ENCODE data around the gene TIMP2.

Gene TIMP2

DNA sequence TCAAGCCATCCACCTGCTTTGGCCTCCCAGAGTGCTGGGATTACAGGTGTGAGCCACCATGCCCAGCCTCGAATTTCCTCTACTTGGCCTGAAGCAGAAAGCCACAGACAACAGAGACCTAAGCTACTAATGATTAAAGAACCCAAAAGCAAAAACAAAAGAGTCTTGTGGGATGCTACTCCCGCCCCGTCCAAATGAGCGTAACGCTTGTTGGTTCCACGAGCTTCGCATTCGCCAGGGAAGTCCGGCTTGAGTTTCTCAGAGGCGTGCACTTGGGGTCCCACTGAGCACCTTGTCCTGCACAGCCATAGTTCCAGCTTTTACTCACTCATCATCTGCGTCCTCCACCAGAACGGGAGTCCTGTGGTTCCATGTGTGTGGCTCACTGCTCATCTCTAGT is 38.2 kb downstream of the TIMP2 start:
- no peak for DNase-seq (ENCODE audit: low spot score)
- TF ChIP-seq, protein P1, sequence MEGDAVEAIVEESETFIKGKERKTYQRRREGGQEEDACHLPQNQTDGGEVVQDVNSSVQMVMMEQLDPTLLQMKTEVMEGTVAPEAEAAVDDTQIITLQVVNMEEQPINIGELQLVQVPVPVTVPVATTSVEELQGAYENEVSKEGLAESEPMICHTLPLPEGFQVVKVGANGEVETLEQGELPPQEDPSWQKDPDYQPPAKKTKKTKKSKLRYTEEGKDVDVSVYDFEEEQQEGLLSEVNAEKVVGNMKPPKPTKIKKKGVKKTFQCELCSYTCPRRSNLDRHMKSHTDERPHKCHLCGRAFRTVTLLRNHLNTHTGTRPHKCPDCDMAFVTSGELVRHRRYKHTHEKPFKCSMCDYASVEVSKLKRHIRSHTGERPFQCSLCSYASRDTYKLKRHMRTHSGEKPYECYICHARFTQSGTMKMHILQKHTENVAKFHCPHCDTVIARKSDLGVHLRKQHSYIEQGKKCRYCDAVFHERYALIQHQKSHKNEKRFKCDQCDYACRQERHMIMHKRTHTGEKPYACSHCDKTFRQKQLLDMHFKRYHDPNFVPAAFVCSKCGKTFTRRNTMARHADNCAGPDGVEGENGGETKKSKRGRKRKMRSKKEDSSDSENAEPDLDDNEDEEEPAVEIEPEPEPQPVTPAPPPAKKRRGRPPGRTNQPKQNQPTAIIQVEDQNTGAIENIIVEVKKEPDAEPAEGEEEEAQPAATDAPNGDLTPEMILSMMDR (IDR thresholded peaks at IDR 0.05; ENCODE audit: poor library complexity, severe bottlenecking) = no peak
- Histone ChIP-seq H3K27ac (ENCODE audit: poor library complexity, severe bottlenecking) (no peak overlapping the region), H3K4me3 (ENCODE audit: severe bottlenecking) (no peak overlapping the region), H3K9me3 (ENCODE audit: severe bottlenecking) (no peaks in the 10 kb centered on the region), H3K27me3 (ENCODE audit: insufficient read depth, poor library complexity, severe bottlenecking) (no peaks in the 10 kb centered on the region), H3K4me1 (ENCODE audit: insufficient read depth, poor library complexity, severe bottlenecking) (peaks cover 32% of the 10 kb centered on the region), H3K36me3 (ENCODE audit: low read depth) (no peaks in the 10 kb centered on the region)
- ATAC-seq (ENCODE audit: low read depth) = no peak

- Histone ChIP-seq H3K9me3 (ENCODE audit: severe bottlenecking) (no peaks in the 10 kb centered on the region), H3K27me3 (ENCODE audit: insufficient read depth, poor library complexity, severe bottlenecking) (no peaks in the 10 kb centered on the region), H3K36me3 (ENCODE audit: low read depth) (no peaks in the 10 kb centered on the region), H3K4me1 (ENCODE audit: insufficient read depth, poor library complexity, severe bottlenecking) (peaks cover 32% of the 10 kb centered on the region), H3K27ac (ENCODE audit: poor library complexity, severe bottlenecking) (no peak overlapping the region), H3K4me3 (ENCODE audit: severe bottlenecking) (no peak overlapping the region)
- ATAC-seq (ENCODE audit: low read depth) (no peak), DNase-seq (ENCODE audit: low spot score) (no peak)
- TF ChIP-seq, protein P1 (IDR thresholded peaks at IDR 0.05; ENCODE audit: poor library complexity, severe bottlenecking) = no peak
Measured at GRCh38 chr17:78885956-78886355, 39.2 kb downstream of the TIMP2 start.

GRCh38 chr17:78884876-78885667 is 40.1 kb downstream of the TIMP2 start:
- Histone ChIP-seq H3K27ac (ENCODE audit: poor library complexity, severe bottlenecking) (peak overlapping the region; percentile 89), H3K27me3 (ENCODE audit: insufficient read depth, poor library complexity, severe bottlenecking) (no peaks in the 10 kb centered on the region), H3K9me3 (ENCODE audit: severe bottlenecking) (no peaks in the 10 kb centered on the region), H3K4me3 (ENCODE audit: severe bottlenecking) (no peak overlapping the region), H3K4me1 (ENCODE audit: insufficient read depth, poor library complexity, severe bottlenecking) (peaks cover 32% of the 10 kb centered on the region), H3K36me3 (ENCODE audit: low read depth) (no peaks in the 10 kb centered on the region)
- TF ChIP-seq, protein P1 (IDR thresholded peaks at IDR 0.05; ENCODE audit: poor library complexity, severe bottlenecking) = no peak
- DNase-seq (ENCODE audit: low spot score) (no peak), ATAC-seq (ENCODE audit: low read depth) (no peak)

- Histone ChIP-seq H3K9me3 (ENCODE audit: severe bottlenecking) (no peaks in the 10 kb centered on the region), H3K27me3 (ENCODE audit: insufficient read depth, poor library complexity, severe bottlenecking) (no peaks in the 10 kb centered on the region), H3K4me1 (ENCODE audit: insufficient read depth, poor library complexity, severe bottlenecking) (peaks cover 32% of the 10 kb centered on the region), H3K27ac (ENCODE audit: poor library complexity, severe bottlenecking) (peak overlapping the region; percentile 89), H3K4me3 (ENCODE audit: severe bottlenecking) (no peak overlapping the region), H3K36me3 (ENCODE audit: low read depth) (no peaks in the 10 kb centered on the region)
- DNase-seq (ENCODE audit: low spot score) = no peak
- TF ChIP-seq, protein P1 (IDR thresholded peaks at IDR 0.05; ENCODE audit: poor library complexity, severe bottlenecking) = no peak
- no peak for ATAC-seq (ENCODE audit: low read depth)
Measured at GRCh38 chr17:78884148-78884825, 40.9 kb downstream of the TIMP2 start.

All from RWPE2 (cell line).